OCI-LY1 (cell line): ENCODE data around the gene NRG2.

Experiments
- EZH2 ChIP-seq: fragments of 200-600 bp; sonication (generic), shearing (Covaris generic); IDR thresholded peaks from 2 replicates; pipeline ENCODE4 v1.8.0; 2017; ENCODE audit warnings: borderline replicate concordance, mixed run types, mild to moderate bottlenecking, antibody characterized with exemption, low read length, moderate library complexity, mixed read lengths
- TF ChIP-seq, protein P1 (sequence below): fragments of 200-600 bp; sonication (generic), shearing (Covaris generic); IDR thresholded peaks from 2 replicates; pipeline ENCODE4 v1.5.1; 2017; ENCODE audit warnings: mild to moderate bottlenecking, antibody characterized with exemption, low read length, moderate library complexity, mixed read lengths

GRCh38 chr5:139901986-139902385 is 141.1 kb downstream of the NRG2 start:
- TF ChIP-seq, protein P1, sequence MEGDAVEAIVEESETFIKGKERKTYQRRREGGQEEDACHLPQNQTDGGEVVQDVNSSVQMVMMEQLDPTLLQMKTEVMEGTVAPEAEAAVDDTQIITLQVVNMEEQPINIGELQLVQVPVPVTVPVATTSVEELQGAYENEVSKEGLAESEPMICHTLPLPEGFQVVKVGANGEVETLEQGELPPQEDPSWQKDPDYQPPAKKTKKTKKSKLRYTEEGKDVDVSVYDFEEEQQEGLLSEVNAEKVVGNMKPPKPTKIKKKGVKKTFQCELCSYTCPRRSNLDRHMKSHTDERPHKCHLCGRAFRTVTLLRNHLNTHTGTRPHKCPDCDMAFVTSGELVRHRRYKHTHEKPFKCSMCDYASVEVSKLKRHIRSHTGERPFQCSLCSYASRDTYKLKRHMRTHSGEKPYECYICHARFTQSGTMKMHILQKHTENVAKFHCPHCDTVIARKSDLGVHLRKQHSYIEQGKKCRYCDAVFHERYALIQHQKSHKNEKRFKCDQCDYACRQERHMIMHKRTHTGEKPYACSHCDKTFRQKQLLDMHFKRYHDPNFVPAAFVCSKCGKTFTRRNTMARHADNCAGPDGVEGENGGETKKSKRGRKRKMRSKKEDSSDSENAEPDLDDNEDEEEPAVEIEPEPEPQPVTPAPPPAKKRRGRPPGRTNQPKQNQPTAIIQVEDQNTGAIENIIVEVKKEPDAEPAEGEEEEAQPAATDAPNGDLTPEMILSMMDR = no peak
- TF ChIP-seq EZH2 = no peak
